GM21367 (cell line): ENCODE results near the gene WSCD2.

Source experiments
- ATAC-seq: cut with Tn5 transposase; IDR thresholded peaks from one replicate; pipeline ENCODE4 v1.9.1; 2021; ENCODE audit not compliant: unreplicated experiment

Gene WSCD2

DNA sequence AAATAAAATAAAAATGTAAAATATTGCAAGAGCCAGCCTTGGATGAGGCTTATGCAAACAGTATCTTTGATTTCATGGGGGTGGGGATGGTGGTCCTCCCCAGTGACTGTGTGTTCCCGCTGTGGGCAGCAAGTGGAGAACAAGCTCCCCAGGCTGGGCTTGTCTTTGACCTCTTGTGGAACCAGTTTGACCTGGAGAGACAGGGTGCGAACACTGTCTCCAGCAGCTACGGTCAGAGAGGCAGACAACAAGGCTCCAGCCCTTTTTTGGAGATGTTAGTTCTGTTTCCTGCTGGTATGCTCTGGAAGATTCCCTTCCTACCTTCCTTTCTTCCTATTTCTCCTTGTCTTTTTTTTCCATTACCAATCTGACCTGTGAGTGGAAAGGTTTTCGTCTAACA, 21.8 kb upstream of the WSCD2 start:
- ATAC-seq: no peak

DNA sequence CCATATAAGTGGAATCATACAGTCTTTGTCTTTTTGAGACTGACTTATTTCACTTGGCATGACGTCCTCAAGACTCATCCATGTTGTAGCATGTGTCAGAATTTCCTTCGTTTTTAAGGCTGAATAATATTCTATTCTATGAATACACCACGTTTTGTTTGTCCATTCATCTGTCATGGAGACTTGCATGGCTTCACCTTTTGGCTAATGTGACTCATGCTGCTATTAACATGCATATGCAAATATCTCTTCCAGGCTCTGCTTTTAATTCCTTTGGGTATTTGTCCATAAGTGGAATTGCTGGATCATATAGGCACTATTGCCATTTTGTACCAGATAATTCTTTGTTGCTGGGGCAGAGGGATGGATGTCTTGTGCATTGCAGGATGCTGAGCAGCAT, 19.6 kb upstream of the WSCD2 start:
- no peak for ATAC-seq

DNA sequence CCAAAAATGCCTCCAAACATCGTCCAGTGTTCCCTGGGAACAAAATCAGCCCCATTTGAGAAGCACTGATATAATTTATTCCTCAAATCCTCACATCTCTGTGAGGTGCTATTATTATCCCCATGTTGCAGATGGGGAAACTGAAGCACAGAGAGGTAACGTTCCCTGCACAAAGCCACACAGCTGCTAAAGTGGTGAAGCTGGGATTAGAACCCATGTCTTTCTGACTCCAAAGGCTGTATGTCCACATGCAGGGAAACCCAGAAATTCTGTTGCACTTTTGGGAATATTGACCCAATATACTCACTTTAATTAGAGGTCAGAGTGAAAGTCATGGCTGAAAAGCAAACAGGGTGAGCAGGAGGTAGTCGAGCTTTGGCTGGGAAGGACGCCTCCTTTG, 19.1 kb upstream of the WSCD2 start:
- ATAC-seq: no peak

DNA sequence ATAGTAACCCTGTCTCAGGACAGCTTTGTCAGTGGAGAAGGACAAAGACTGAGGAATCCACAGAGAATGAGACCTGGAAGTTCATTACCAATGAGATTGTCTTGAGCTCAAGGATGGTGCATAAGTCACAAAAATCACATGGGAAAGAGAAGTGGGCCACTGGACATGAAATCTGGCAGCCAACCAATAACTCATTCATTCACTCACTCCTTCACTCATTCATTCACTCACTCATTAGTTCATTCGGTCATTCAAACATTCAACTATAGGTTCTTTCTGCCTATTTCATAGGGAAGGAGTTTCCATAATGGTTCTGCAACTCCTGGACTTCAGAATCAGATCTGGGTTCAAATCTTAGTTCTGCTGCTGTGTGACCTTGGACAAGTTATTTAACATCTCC, 18.2 kb upstream of the WSCD2 start:
- ATAC-seq: no peak

DNA sequence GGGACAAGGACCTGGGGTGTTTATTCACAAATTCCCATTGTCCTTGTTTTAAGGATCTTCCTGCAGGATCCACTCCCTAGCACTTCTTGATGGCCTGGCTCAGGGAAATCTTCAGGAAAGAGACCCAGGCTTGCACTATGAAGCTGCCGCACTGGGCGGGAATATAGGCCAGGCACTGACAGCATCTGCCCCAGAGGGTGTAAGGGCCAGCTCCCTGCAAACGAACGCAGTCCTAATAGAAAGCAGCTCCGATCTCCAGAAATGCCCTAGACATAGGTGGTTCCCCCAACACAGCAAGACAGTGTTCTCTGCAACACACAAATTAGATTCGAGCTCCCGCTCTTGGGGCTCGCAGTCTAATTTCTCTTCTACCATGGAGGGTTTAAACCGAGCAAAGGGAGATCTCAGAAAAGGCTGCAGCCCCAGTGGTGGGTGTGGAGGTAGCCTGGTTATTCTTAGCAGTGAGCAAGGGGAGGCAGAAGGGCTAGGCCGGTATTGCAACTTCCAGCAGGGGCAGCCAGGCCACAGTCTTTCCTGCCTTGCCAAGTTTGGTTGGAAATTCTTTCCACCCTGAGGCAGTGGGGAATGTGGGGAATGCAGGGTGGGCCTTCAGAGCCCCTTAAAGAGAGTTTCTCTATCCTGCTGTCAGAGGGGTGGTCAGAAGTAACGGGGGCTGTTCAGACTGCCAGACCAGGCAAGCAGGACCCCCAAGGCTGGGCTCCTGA, 16.1 kb upstream of the WSCD2 start:
- no peak for ATAC-seq

DNA sequence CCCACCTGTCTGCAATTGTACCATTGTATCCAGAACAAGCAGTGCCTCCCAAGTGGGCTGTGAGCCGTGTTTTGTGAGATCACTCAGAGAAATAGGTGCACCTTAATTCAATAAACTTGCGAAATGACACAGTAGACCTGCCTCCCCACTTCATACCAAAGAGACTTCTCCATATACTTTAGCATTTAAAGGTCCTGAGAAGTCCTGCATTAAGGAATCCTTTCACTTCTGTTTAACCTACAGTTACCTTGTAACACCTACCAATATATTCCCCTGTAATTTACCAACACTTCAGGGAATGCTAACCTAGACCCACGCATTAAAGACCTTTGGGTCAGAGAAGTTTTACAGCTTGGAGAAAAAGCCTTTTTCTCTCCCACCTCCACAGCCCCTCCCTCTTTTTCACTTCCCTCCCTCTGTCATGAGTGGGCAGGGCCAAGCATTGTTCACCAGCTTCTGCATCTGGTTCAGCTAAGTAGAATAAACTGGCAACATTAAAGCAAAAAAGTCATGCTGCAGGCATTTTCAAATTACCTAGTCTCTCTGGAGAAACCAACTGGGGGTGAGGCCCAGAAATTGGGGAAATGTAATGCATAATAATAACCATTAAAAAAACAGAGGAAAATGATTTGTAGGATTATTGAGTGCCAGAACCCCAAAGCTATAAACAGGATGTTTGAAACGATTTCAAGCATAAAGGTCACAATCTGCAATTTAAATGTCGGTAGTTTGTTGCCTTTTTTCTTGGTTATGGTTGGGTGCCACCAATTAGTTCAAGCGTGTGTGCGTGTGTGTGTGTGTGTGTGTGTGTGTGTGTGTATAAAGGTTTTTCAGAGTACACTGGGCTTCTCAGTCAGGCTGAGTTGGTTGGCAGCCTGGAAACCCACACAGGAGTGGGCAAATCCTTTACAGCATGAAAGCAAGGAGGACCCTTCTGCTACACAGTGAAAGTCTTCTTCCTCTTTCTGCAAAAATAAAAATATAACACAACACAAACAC, 13.7 kb upstream of the WSCD2 start:
- no peak for ATAC-seq

DNA sequence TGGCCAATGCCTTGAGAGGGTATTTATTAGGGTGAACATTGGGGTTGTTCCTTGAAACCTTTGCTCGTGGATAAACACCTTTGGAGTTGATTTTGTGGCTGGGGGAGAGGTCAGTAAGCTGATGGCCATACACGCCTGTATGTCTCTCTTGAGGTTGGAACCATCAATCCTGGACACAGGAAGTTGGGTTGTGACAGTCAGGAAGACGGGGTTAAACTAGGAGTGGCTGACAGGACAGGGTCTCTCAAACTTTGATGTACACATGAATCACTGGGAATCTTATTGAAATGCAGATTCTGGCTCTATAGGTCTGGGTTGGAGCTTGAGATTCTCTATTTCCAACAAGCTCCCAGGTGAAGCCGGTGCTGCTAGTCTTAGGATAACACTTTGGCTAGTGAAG, 12.8 kb upstream of the WSCD2 start:
- ATAC-seq: no peak

DNA sequence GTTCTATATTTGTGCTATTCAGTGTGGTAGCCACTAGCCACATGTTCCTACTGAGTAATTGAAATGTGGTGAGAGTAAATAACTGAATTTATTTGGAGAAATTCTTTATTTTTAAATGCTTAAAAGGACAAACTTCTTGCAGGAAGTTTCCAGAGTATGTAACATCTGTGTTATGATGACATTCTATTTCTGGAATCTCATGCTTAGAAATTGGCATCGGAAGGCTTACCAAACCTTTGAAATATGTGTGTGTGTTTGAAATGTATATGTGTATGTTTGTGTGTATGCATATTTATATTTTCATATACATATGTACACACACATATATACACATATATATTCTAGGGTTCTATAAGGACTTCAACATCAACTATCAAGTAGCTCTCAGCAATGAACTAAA, 12.4 kb upstream of the WSCD2 start:
- no peak for ATAC-seq

DNA sequence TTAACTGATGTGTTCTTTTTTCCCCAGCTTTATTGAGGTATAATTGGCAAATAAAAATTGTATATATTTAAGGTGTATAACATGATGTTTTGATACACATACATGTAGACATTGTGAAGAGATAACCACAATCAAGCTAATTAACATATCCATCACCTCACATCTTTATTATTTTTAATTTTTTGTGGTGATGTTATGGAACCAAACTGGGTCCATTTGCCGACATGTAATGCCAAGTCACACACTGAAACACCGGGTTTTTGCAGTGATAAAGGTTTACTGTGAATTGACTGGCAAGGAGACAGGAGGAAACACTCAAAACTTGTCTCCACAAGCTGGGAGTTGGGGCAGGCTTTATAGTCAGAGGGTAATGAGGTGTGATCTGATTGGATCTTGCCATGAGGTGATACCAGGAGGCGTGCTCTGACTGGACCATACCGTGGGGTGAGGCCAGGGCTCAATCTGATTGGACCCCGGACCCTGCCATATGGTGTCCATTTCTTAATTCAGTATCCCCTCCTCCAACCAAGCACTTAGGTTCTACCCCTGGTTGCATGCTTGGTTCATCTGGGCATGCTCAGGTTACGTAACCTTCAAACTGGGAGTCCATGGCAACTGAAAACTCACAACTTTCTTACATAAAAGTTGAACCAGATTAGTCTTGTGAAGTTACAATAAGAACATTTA, 11.8 kb upstream of the WSCD2 start:
- ATAC-seq: no peak

DNA sequence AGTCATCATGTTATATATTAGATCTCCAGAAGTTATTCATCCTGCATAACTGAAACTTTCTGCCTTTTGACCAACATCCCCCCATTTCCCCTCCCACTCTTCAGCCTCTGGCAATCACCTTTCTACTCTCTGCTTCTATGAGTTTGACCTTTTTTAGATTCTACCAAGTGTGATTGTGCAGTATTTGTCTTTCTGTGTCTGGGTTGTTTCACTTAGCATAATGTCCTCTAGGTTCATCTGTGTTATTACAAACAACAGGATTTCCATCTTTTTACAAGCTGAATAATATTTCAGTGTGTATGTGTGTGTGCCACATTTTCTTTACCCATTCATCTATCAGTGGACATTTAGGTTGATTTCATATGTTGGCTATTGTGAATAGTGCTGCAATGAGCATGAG, 11.2 kb upstream of the WSCD2 start:
- no peak for ATAC-seq

DNA sequence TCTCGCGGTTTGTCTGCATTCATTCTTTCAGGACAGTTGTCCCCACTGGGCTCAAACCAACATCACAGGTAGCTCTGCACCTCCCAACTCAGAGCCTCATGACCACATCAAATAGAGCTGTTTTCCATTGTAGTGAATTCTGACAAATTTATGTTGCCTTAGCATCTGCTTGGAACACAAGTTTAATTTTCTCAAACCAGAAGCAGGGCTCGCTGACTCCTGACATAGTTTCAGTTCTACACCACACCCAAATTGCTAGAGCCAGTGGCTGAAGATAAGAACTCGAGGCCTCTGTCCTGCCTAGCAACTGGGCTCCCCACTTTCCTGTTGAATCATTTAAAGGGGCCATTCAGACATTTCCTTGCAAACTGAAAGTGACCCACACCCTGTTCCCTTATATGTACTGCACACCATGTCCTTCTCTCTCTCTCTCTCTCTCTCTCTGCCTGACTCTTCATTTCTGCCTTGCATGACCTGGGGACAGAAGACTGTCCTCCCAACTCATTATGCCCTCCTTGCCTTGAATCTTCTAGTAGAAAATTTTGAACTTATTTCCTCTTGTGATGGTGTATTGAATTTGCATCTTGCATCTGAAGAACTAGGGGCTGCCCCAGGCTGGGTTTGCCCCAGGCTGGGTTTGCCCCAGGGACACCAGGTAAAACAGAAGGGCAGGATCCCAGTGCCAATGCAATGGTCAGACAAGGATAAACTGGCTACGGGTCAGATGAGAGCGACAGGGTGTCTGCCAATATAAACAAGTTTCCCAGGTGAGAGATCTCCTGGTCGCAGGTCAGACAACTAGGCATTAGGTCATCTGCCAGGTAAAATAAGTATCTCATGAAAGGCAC, 9.7 kb upstream of the WSCD2 start:
- no peak for ATAC-seq

DNA sequence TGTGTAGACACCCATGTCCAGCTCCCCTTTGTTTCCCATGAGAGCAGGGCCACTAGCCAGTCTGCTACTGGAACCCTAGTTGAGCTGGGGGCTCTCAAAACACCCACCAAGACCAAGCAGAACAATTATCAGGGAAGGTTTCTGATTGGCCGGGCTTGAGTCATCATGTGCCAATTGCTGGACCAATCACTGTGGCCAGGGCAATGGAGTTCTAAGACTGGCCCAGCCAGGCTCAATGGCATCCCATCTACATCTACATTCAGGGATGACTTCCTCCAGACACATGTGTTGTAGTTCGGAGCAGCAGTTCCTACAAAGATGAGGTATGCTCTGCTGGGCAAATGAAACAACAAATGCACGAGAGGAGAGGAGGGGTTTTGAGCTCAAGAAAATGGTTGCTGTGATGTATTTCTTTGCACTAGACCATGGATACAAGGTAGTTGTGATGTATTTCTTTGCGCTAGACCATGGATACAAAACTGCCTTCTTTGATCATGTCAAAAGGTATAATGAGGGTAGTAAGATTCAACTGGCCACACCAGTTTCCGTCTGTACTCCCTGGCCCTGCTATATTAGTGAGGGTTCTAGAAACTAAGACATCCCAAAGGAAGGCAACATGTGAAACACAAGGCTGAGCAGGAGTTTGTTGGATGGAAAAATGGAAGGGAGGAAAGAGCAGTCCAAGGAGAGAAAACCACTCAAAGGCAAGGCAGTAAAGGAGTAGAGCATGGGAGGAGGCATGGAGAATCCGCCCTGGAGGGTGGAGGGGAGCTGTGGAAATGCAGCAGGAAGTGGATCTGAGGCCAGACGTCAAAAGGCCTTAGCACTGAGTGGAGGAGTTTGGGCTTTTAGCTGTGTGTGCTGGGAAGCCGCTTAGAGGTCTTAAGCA, 8.9 kb upstream of the WSCD2 start:
- no peak for ATAC-seq

DNA sequence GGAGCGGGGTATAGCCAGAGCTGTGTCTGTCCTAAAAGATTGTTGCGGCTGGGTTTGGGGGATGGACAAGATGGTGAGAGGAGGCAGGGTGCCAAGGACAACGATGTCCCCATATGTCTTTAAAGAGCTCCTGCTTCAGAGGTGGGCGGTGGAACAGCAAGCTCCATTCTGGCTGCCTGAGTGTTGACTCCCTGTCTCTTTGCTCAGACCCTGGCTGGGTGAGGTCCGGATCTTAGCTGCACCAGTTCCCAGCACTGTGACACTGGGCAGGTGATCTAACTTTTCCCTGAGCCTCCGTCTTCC, 8.3 kb upstream of the WSCD2 start:
- ATAC-seq: no peak

DNA sequence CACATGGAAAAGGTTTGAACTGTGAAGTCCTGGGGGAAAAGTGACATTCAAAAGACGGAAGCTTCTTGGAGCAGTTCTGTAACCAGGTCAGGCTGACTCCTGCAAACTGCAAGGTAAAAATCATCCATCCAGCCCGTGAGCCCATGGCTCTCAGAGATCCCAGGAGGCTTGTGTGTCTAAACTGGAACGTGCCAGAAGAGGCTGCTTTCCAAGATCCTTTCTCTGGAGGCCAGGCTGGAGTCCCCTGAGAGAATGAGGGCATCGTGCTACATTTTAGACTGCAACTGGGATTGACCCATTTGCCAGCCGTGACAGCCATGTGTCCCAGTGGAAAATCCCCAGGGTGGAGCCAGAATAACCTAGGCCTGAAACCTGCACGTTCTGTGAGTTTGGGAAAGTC, 7.8 kb upstream of the WSCD2 start:
- ATAC-seq: no peak

DNA sequence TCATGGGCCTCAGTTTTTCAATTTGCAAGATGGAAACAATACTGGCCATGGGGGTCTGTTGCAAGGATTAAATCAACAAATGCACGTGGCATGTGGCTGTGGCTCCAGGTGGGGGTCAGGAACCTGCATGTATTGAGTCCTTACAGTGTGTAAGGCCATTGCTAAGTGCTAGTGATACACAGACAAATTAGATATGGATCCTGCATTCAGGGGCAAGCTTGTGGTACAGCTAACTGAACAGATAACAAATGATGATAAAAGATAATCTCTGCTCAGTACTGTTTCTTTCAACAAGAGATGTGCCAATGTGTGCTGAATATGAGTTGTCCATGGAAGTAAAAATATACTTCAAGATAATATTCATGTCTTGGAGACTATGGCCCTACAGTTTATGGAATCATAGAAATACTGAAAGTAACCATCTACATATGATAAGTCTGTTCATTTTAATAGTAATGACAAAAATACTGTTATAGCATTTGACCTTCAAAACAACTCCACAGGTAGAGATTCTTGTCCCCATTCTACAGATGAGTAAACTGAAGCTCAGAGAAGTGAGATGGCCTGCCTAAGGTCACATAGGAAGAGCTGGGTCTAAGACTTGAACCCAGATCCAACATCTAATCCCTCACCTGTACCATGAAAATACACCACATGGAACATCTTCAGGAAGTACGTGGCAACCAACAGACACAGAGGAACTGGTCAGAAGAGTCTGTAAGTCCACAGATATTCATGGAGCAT, 7.2 kb upstream of the WSCD2 start:
- ATAC-seq: no peak

DNA sequence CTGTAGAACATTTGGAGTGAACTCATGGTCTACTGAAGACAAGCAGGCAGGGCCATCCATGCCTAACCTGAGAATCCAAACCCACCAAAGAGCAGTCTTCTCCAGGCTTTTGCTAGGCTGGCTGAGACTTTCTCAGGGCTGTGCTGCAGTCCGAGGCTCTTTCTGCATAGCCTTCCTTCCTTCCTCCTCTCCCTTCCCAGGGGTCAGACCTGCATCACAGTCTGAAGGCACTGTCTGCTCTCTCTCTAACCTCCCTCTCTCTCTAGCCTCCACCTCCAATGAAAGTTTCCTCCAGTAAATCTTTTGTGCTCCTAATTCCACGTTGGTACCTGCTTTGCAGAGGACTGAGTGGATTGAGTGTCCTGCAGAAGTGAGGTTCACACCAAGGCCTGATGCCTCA, 6.4 kb upstream of the WSCD2 start:
- no peak for ATAC-seq

DNA sequence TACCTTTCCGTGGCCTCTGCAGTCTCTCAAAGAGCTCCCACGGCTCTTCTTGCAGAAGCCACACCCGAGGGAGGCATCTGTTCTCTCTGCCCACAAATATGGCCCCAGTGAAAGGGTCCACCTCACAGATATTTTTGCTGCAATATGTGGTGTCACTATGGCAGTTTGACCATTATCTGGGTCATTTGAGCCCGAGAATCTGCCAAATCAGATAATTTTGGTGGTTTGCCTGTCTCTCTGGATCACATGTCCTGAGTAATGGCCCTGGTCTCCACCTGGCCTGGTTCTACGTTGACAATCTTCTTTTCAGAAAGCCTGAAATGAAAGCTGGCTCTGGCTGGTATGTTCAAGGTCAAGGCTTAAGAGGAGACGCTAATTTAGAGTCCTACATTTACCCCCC, 5.7 kb upstream of the WSCD2 start:
- ATAC-seq: no peak

DNA sequence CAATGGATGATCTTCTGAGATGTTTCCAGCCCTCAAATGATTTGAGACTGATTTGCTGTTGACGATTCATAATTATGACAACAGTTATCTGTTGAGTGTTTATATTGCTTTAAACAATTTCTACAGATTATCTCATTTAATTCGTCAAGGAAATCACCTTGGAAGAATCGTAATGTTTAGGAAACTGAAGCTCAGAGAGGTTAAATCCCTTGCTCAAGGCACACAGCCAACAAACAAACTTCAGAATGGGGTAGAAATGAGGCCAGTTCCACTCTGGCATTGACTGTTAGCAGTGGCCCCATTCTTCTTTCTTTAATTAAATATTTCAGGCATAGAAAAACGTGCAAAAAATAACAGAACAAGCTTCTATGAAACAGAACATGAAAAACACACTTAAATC, 4.0 kb upstream of the WSCD2 start:
- ATAC-seq: no peak

DNA sequence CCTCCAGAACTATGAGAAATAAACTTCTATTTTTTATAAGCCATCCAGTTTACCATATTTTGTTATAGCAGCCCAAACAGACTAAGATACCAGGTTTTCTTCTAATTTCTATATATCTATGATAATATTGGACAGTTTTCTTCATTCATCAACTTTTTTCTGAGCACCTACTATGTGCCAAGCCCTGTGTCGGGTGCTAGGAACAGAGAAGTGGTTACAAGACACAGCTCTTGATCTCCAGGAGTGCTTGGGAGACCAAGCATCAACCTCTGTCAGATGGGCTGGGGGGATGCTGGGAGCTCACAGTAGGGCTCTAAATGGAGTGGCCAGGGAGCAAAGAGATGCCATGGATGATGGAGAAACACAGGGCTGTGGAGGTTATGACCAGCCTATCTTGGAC, 2.9 kb upstream of the WSCD2 start:
- no peak for ATAC-seq
